T1000 (cell line): ENCODE measurements around the gene ZNF217.
A peak's percentile ranks its signal among the peaks of the same experiment; 100 is the strongest.
"Not testable (repeated sequence)": the region's sequence is repeated elsewhere in the genome, so short reads cannot be mapped to it uniquely, and the experiment has no call there.

ENCODE experiments used
- DNase-seq: peaks from one replicate; lab custom pipeline; 2025; ENCODE audit warnings: mixed read lengths; lab: John Stamatoyannopoulos, UW

ZNF217 gene

GRCh38 chr20:53568351-53568750 is 25.3 kb downstream of the ZNF217 start:
- DNase-seq, result no peak

- DNase-seq, result no peak
Observed at GRCh38 chr20:53567379-53567917, 26.2 kb downstream of the ZNF217 start.

GRCh38 chr20:53566623-53567022 is 27.0 kb downstream of the ZNF217 start:
- not testable (repeated sequence) for DNase-seq

- no peak for DNase-seq
Observed at GRCh38 chr20:53565254-53565653, 28.4 kb downstream of the ZNF217 start.

- not testable (repeated sequence) for DNase-seq
Observed at GRCh38 chr20:53562104-53562764, 31.4 kb downstream of the ZNF217 start.

GRCh38 chr20:53561505-53561904 is 32.1 kb downstream of the ZNF217 start:
- no peak for DNase-seq

GRCh38 chr20:53559816-53560215 is 33.8 kb downstream of the ZNF217 start:
- DNase-seq, result no peak

- no peak for DNase-seq
Observed at GRCh38 chr20:53557130-53557529, 36.5 kb downstream of the ZNF217 start.

GRCh38 chr20:53556267-53556897 is 37.3 kb downstream of the ZNF217 start:
- DNase-seq, result no peak

GRCh38 chr20:53555816-53556215 is 37.8 kb downstream of the ZNF217 start:
- DNase-seq, result no peak

- DNase-seq, result no peak
Observed at GRCh38 chr20:53555081-53555480, 38.6 kb downstream of the ZNF217 start.

- DNase-seq, result not testable (repeated sequence)
Observed at GRCh38 chr20:53552572-53552893, 41.1 kb downstream of the ZNF217 start.

- not testable (repeated sequence) for DNase-seq
Observed at GRCh38 chr20:53551719-53552571, 41.7 kb downstream of the ZNF217 start.

GRCh38 chr20:53550280-53551187 is 43.1 kb downstream of the ZNF217 start:
- no peak for DNase-seq

- DNase-seq, result peak; percentile 41
Observed at GRCh38 chr20:53547664-53548239, 45.9 kb downstream of the ZNF217 start.

GRCh38 chr20:53539516-53539915 is 54.1 kb downstream of the ZNF217 start:
- no peak for DNase-seq

- not testable (repeated sequence) for DNase-seq
Observed at GRCh38 chr20:53536382-53536781, 57.3 kb downstream of the ZNF217 start.

GRCh38 chr20:53535878-53536277 is 57.8 kb downstream of the ZNF217 start:
- DNase-seq, result no peak

- DNase-seq, result no peak
Observed at GRCh38 chr20:53534037-53534436, 59.6 kb downstream of the ZNF217 start.

GRCh38 chr20:53533500-53533899 is 60.1 kb downstream of the ZNF217 start:
- DNase-seq, result no peak

- not testable (repeated sequence) for DNase-seq
Observed at GRCh38 chr20:53532654-53533312, 60.9 kb downstream of the ZNF217 start.
